K562 (cell line): Measurements from ENCODE around the gene MRPL16. TPM values are rescaled to one million over a fixed set of nuclear protein-coding genes. Genes with fewer than 3 reads are reported as not detected.

Experiments
- ATF7 ChIP-seq: fragments of 450-650 bp; IDR thresholded peaks from 2 replicates; pipeline ENCODE4 v1.7.1; 2014; ENCODE audit warnings: mild to moderate bottlenecking, moderate library complexity
- BHLHE40 ChIP-seq: IDR thresholded peaks from 2 replicates; pipeline ENCODE4 v1.6.1; 2011; ENCODE audit warnings: low read length, improper control_type of control experiment
- COPS2 ChIP-seq: fragments of 450-650 bp; conservative IDR thresholded peaks from 2 replicates; pipeline ENCODE4 v1.6.1; 2016; ENCODE audit warnings: mild to moderate bottlenecking, moderate library complexity
- EGR1 ChIP-seq: fragments of 450-650 bp; conservative IDR thresholded peaks from 2 replicates; pipeline ENCODE4 v1.6.1; 2017; ENCODE audit warnings: mild to moderate bottlenecking
- GATAD2A ChIP-seq: fragments of 450-650 bp; IDR thresholded peaks from 2 replicates; pipeline ENCODE4 v1.6.1; 2017
- NR4A1 ChIP-seq, 2 experiments: fragments of 250-450 bp in 1 of 2; fragments of 450-650 bp in 1 of 2; sonication (Bioruptor Pico) in 1 of 2; IDR thresholded peaks; 2 replicates each; pipeline versions ENCODE4 v1.4.0 to v1.6.1; 2016 to 2020; ENCODE audit warnings: mild to moderate bottlenecking in 2 of 2, missing compliant biosample characterization in 1 of 2, missing genetic modification characterization in 1 of 2, moderate library complexity in 1 of 2
- RUNX1 ChIP-seq: sonication (generic); IDR thresholded peaks from 2 replicates; pipeline ENCODE4 v1.6.1; 2016; ENCODE audit warnings: antibody characterized with exemption, low read depth
- SRSF9 ChIP-seq: fragments of 200-400 bp; formaldehyde crosslinking; IDR thresholded peaks from 2 replicates; pipeline ENCODE4 v1.6.1; 2017; ENCODE audit warnings: low read depth, low read length, borderline replicate concordance
- ZNF121 ChIP-seq: sonication (generic); formaldehyde crosslinking; conservative IDR thresholded peaks from 2 replicates; pipeline ENCODE4 v1.8.0; 2022; ENCODE audit warnings: missing genetic modification reagents
- ZNF197 ChIP-seq: fragments of 200-800 bp; sonication (Bioruptor generic); IDR thresholded peaks from 2 replicates; pipeline ENCODE4 v1.6.1; 2016; ENCODE audit warnings: low read depth, missing genetic modification characterization, missing compliant biosample characterization
- ZNF280B ChIP-seq: fragments of 250-450 bp; sonication (Bioruptor Pico); IDR thresholded peaks from 2 replicates; pipeline ENCODE4 v1.5.1; 2021; ENCODE audit warnings: mild to moderate bottlenecking
- ZNF79 ChIP-seq: fragments of 250-450 bp; sonication (Bioruptor Pico); IDR thresholded peaks from 2 replicates; pipeline ENCODE4 v1.4.0; 2020; ENCODE audit warnings: low read depth, mild to moderate bottlenecking, moderate library complexity
- polyA plus RNA-seq, 8 experiments: library from polyadenylated mRNA; depleted of rRNA in 4 of 8; stranded (reverse) in 5 of 8; unstranded in 3 of 8; fragments of >200 nt; fragmentation: Nextera tagmentation in 2 of 8; fragmentation: Illumina TruSeq in 1 of 8; extraction: Ambion mirVana in 2 of 8; extraction: Trizol in 1 of 8; gene quantifications; 2 replicates each; pipeline versions ENCODE4 v1.2.1 to v1.2.3, GENCODE V29; 2011 to 2014; ENCODE audit warnings: inconsistent platforms in 1 of 8, missing spikeins in 1 of 8
- total RNA-seq, 7 experiments: library from RNA; depleted of rRNA in 6 of 7; stranded (reverse); fragments of >200 nt in 6 of 7; fragmentation: Illumina TruSeq in 2 of 7; extraction: Trizol in 2 of 7; gene quantifications; 2 replicates each; pipeline versions ENCODE4 v1.2.1 to v1.2.3, GENCODE V29; 2011 to 2021; ENCODE audit warnings: low replicate concordance in 1 of 7
- TF ChIP-seq, protein P1 (sequence below): fragments of 250-450 bp; sonication (Bioruptor Pico); IDR thresholded peaks from 2 replicates; pipeline ENCODE4 v1.5.0; 2021; ENCODE audit warnings: mild to moderate bottlenecking, moderate library complexity
- TF ChIP-seq, protein P2 (sequence below): fragments of 250-450 bp; sonication (Bioruptor Pico); IDR thresholded peaks from 2 replicates; pipeline ENCODE4 v1.4.0; 2020

MRPL16 gene
- total and polyA plus RNA-seq, 9 of the 15 experiments (the other 6 are each of a cell fraction or from before 2014, with no cell fraction given): 63.3 to 209 (median 157) TPM

GRCh38 chr11:59776210-59777066, 34.1 kb downstream of the MRPL16 start (continued):
- TF ChIP-seq COPS2 (no peak), ATF7 (0 out of 2 replicates have a peak, but pooled peaks have one; percentile 34), ZNF197 (CRISPR knock-in tag) (no peak), GATAD2A (no peak), EGR1 (no peak), ZNF79 (CRISPR knock-in tag) (no peak), BHLHE40 (peak; percentile 33; the same call in 1 of the 2 replicates), NR4A1 (CRISPR knock-in tag; IDR thresholded peaks at IDR 0.05) (no peak), NR4A1 (tag; IDR thresholded peaks at IDR 0.05) (no peak), ZNF280B (CRISPR knock-in tag) (no peak), RUNX1 (no peak), SRSF9 (no peak), ZNF121 (CRISPR knock-in tag) (no peak)
- TF ChIP-seq, protein P1, sequence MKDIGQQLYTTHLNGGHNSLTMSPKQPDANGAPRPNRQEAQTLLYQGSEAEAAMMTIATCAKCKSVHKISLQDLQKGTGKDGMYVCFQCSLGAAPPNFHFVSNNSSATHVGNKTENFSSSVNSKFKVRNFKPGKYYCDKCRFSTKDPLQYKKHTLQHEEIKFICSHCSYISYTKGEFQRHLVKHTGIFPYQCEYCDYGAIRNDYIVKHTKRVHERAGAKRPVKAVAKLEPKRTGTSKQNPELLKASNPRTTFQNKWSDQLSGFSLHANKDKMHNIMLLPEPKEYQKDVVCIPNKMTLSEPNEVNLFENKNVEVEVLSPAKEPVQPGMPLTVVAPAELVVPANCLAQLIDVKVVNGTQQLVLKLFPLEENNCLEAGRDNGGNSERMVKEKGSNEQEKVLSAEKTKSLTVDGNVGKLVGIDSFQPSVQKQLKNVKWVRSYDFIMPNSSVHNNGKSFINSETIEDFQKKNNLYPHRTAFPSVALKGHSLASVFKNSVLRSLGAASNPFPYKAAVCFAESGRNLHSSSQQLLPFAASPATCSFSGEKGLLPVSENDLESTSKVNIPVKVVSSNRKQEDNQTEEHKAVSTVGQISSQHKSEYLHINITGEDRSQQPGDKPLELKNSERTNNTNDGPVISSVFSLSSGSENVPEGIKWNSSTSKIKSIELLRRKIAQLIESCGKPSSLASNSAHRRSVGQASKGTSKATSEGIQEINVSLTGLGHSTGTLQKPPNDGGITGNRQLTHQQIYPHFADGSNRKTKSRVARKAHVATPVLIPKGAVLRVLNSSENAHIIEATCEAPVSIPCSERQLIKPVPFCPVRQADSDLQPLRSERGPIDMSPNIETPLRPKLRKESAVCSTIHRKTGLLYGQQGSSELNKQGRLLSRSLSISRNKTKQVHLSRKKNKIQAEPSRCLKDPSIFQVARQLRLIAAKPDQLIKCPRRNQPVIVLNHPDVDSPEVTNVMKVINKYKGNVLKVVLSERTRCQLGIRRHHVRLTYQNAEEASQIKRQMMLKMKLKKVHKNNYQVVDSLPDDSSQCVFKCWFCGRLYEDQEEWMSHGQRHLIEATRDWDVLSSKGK (CRISPR knock-in tag): no peak
- TF ChIP-seq, protein P2, sequence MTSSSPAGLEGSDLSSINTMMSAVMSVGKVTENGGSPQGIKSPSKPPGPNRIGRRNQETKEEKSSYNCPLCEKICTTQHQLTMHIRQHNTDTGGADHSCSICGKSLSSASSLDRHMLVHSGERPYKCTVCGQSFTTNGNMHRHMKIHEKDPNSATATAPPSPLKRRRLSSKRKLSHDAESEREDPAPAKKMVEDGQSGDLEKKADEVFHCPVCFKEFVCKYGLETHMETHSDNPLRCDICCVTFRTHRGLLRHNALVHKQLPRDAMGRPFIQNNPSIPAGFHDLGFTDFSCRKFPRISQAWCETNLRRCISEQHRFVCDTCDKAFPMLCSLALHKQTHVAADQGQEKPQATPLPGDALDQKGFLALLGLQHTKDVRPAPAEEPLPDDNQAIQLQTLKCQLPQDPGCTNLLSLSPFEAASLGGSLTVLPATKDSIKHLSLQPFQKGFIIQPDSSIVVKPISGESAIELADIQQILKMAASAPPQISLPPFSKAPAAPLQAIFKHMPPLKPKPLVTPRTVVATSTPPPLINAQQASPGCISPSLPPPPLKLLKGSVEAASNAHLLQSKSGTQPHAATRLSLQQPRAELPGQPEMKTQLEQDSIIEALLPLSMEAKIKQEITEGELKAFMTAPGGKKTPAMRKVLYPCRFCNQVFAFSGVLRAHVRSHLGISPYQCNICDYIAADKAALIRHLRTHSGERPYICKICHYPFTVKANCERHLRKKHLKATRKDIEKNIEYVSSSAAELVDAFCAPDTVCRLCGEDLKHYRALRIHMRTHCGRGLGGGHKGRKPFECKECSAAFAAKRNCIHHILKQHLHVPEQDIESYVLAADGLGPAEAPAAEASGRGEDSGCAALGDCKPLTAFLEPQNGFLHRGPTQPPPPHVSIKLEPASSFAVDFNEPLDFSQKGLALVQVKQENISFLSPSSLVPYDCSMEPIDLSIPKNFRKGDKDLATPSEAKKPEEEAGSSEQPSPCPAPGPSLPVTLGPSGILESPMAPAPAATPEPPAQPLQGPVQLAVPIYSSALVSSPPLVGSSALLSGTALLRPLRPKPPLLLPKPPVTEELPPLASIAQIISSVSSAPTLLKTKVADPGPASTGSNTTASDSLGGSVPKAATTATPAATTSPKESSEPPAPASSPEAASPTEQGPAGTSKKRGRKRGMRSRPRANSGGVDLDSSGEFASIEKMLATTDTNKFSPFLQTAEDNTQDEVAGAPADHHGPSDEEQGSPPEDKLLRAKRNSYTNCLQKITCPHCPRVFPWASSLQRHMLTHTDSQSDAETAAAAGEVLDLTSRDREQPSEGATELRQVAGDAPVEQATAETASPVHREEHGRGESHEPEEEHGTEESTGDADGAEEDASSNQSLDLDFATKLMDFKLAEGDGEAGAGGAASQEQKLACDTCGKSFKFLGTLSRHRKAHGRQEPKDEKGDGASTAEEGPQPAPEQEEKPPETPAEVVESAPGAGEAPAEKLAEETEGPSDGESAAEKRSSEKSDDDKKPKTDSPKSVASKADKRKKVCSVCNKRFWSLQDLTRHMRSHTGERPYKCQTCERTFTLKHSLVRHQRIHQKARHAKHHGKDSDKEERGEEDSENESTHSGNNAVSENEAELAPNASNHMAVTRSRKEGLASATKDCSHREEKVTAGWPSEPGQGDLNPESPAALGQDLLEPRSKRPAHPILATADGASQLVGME (CRISPR knock-in tag): no peak
